ENCODE measurements around the gene STK39.

- TF ChIP-seq CTCF (IDR thresholded peaks at IDR 0.05) (no peak), POLR2A (IDR thresholded peaks at IDR 0.05) (no peak), EP300 (IDR thresholded peaks at IDR 0.05) (no peak)
Measured at GRCh38 chr2:168062054-168062453, 185.3 kb downstream of the STK39 start.
